H1 (cell line): ENCODE data around the gene MYG1. TPM values are rescaled to one million over a fixed set of nuclear protein-coding genes. Genes with fewer than 3 reads are reported as not detected.

Experiments used
- ASH2L ChIP-seq: fragments of 200-600, 300-600 bp; sonication (generic); IDR thresholded peaks from one replicate; pipeline ENCODE4 v1.7.1; 2017; ENCODE audit warnings: low read length
- CHD7 ChIP-seq: fragments of 300-600 bp; sonication (generic); IDR thresholded peaks from 2 replicates; pipeline ENCODE4 v1.7.1; 2012; ENCODE audit warnings: low read length, moderate library complexity, mild to moderate bottlenecking, inconsistent platforms; ENCODE audit not compliant: insufficient replicate concordance
- E2F6 ChIP-seq: IDR thresholded peaks from 2 replicates; pipeline ENCODE4 v1.6.1; 2012; ENCODE audit warnings: inconsistent platforms
- FOSL1 ChIP-seq: IDR thresholded peaks from 2 replicates; pipeline ENCODE4 v1.6.1; 2011; ENCODE audit warnings: mild to moderate bottlenecking, low read depth, low read length, moderate library complexity; ENCODE audit not compliant: insufficient read depth
- GABPA ChIP-seq: IDR thresholded peaks from 2 replicates; pipeline ENCODE4 v1.6.1; 2011; ENCODE audit warnings: mild to moderate bottlenecking, low read length, moderate library complexity, borderline replicate concordance; ENCODE audit not compliant: insufficient read depth
- NANOG ChIP-seq: IDR thresholded peaks from 2 replicates; pipeline ENCODE4 v1.6.1; 2011; ENCODE audit warnings: low read length, low read depth, mild to moderate bottlenecking, inconsistent platforms; ENCODE audit not compliant: insufficient read depth, poor library complexity, severe bottlenecking
- NRF1 ChIP-seq: IDR thresholded peaks from 2 replicates; pipeline ENCODE4 v1.6.1; 2011; ENCODE audit warnings: mild to moderate bottlenecking, low read depth, low read length, improper control_type of control experiment
- RXRA ChIP-seq: IDR thresholded peaks from 2 replicates; pipeline ENCODE4 v1.6.1; 2011; ENCODE audit warnings: low read depth, mild to moderate bottlenecking, low read length, moderate library complexity; ENCODE audit not compliant: insufficient read depth
- TCF12 ChIP-seq: IDR thresholded peaks from 2 replicates; pipeline ENCODE4 v1.6.1; 2011; ENCODE audit warnings: low read depth, mild to moderate bottlenecking, low read length
- polyA plus RNA-seq, 7 experiments: library from polyadenylated mRNA; depleted of rRNA in 3 of 7; stranded (reverse) in 5 of 7; unstranded in 2 of 7; fragments of >200 nt in 5 of 7; fragments of 200-250 nt in 2 of 7; gene quantifications; 1 replicate in 5 of 7; 2 replicates in 1 of 7; 4 replicates in 1 of 7; pipeline versions ENCODE4 v1.2.1 to v1.2.3, GENCODE V29; 2011 to 2013; ENCODE audit warnings: missing spikeins in 2 of 7, mixed read lengths in 2 of 7
- total RNA-seq: library from RNA; stranded (reverse); fragmentation: NEBNext Ultra II Directional; extraction: Animal tissue kit (Norgen Biotek cat#: 25700); gene quantifications from 2 replicates; pipeline ENCODE4 v1.2.1, GENCODE V29; 2021

The MYG1 gene
- total and polyA plus RNA-seq, 2 of the 8 experiments (the other 6 are each of a cell fraction or from before 2014, with no cell fraction given): 83.3 to 104 TPM

- TF ChIP-seq CHD7: no peak
- TF ChIP-seq NANOG: no peak
- no peak for TF ChIP-seq NRF1
- no peak for TF ChIP-seq ASH2L
- TF ChIP-seq E2F6: no peak
- TF ChIP-seq TCF12: no peak
- no peak for TF ChIP-seq GABPA
- TF ChIP-seq FOSL1: no peak
- no peak for TF ChIP-seq RXRA
Measured at GRCh38 chr12:53253298-53253697, 46.2 kb upstream of the MYG1 start (continued).
